COLO829 (cell line): ENCODE measurements around the gene PTPRG.

Experiments used
- DNase-seq: peaks from one replicate; pipeline ENCODE4 v3.0.0; 2012; ENCODE audit warnings: low spot score

PTPRG gene

GRCh38 chr3:61828880-61829721 is 267.7 kb downstream of the PTPRG start:
- DNase-seq, result peak; percentile 80

- DNase-seq, result peak; percentile 37
These were observed 268.5 kb downstream of the PTPRG start for GRCh38 chr3:61829722-61830350.

- no peak for DNase-seq
These were observed 270.6 kb downstream of the PTPRG start for GRCh38 chr3:61831973-61832372.

GRCh38 chr3:61832375-61833229 is 271.2 kb downstream of the PTPRG start:
- DNase-seq, result no peak

- no peak for DNase-seq
These were observed 277.9 kb downstream of the PTPRG start for GRCh38 chr3:61839256-61839655.

GRCh38 chr3:61841111-61841845 is 279.9 kb downstream of the PTPRG start:
- DNase-seq, result no peak

- no peak for DNase-seq
These were observed 280.6 kb downstream of the PTPRG start for GRCh38 chr3:61841988-61842387.

GRCh38 chr3:61844346-61844745 is 283.0 kb downstream of the PTPRG start:
- DNase-seq, result no peak

- no peak for DNase-seq
These were observed 285.1 kb downstream of the PTPRG start for GRCh38 chr3:61846488-61846887.

- no peak for DNase-seq
These were observed 286.6 kb downstream of the PTPRG start for GRCh38 chr3:61847784-61848462.

- peak; percentile 65 for DNase-seq
These were observed 287.5 kb downstream of the PTPRG start for GRCh38 chr3:61848885-61849284.

- no peak for DNase-seq
These were observed 292.5 kb downstream of the PTPRG start for GRCh38 chr3:61853912-61854311.

- DNase-seq, result no peak
These were observed 293.8 kb downstream of the PTPRG start for GRCh38 chr3:61855211-61855610.

GRCh38 chr3:61857297-61857696 is 295.9 kb downstream of the PTPRG start:
- no peak for DNase-seq

- no peak for DNase-seq
These were observed 296.7 kb downstream of the PTPRG start for GRCh38 chr3:61858054-61858453.

- no peak for DNase-seq
These were observed 300.0 kb downstream of the PTPRG start for GRCh38 chr3:61861410-61861809.

GRCh38 chr3:61862614-61863289 is 301.4 kb downstream of the PTPRG start:
- DNase-seq, result no peak

- no peak for DNase-seq
These were observed 302.2 kb downstream of the PTPRG start for GRCh38 chr3:61863579-61863978.

- no peak for DNase-seq
These were observed 303.5 kb downstream of the PTPRG start for GRCh38 chr3:61864886-61865285.

- no peak for DNase-seq
These were observed 304.2 kb downstream of the PTPRG start for GRCh38 chr3:61865466-61866152.
